Measurements from ENCODE around the gene NAPSA.

DNA sequence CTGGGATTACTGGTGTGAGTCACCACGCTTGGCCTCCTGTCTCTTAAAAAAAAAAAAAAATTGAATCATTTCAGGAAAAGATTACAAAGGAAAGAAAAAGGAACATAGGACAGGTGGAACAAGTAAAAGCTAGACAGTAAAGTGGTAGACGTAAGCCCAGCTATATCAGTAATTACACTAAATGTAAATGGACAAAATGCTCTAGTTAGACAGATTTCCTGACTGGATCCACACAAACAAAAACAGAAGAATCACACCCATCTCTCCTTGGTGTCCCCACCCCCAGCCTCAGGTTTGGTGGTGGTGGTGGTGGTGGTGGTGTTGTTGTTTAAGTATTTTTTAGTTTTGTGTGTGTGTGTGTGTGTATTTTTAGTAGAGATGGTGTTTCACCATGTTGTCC, 47.0 kb upstream of the NAPSA start:
- TF ChIP-seq, protein P1, sequence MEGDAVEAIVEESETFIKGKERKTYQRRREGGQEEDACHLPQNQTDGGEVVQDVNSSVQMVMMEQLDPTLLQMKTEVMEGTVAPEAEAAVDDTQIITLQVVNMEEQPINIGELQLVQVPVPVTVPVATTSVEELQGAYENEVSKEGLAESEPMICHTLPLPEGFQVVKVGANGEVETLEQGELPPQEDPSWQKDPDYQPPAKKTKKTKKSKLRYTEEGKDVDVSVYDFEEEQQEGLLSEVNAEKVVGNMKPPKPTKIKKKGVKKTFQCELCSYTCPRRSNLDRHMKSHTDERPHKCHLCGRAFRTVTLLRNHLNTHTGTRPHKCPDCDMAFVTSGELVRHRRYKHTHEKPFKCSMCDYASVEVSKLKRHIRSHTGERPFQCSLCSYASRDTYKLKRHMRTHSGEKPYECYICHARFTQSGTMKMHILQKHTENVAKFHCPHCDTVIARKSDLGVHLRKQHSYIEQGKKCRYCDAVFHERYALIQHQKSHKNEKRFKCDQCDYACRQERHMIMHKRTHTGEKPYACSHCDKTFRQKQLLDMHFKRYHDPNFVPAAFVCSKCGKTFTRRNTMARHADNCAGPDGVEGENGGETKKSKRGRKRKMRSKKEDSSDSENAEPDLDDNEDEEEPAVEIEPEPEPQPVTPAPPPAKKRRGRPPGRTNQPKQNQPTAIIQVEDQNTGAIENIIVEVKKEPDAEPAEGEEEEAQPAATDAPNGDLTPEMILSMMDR (IDR thresholded peaks at IDR 0.05), result no peak
- TF ChIP-seq POLR2A (IDR thresholded peaks at IDR 0.05) (no peak), POLR2AphosphoS5 (IDR thresholded peaks at IDR 0.05) (no peak), EP300 (IDR thresholded peaks at IDR 0.05) (no peak)
